ENCODE data around the gene SNX11.

The SNX11 gene

GRCh38 chr17:48100160-48100559 lies 7.4 kb upstream of the SNX11 start:
- DNase-seq = no peak

DNA sequence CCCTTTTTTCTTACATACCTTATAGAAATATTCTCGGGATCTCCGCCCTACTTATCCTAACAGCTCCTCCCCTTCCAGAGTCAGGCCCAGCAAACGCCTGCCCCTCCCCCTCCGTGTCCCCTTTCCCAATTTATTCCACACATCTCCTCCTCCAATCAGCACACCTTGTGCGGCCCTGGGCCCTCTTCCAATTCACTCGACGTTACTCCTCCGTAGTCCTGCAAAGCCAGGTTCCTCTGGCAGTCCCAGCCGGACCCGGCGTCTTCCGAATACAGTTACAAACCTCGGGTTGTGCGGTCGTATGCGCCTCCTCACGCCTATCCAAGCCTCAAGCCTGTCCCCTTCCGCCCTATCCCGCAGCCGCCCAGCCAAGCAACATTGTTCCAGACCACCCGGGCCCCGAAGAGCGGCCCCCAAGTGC lies 7.0 kb upstream of the SNX11 start:
- DNase-seq = peak; percentile 46

- DNase-seq = peak; percentile 83
Measured at GRCh38 chr17:48101012-48101720, 6.4 kb upstream of the SNX11 start, which contains the start of gene CBX1. CBX1 (minus strand) TSS chr17:48101478; CDS start chr17:48077004, 24,474 bp downstream.

DNA sequence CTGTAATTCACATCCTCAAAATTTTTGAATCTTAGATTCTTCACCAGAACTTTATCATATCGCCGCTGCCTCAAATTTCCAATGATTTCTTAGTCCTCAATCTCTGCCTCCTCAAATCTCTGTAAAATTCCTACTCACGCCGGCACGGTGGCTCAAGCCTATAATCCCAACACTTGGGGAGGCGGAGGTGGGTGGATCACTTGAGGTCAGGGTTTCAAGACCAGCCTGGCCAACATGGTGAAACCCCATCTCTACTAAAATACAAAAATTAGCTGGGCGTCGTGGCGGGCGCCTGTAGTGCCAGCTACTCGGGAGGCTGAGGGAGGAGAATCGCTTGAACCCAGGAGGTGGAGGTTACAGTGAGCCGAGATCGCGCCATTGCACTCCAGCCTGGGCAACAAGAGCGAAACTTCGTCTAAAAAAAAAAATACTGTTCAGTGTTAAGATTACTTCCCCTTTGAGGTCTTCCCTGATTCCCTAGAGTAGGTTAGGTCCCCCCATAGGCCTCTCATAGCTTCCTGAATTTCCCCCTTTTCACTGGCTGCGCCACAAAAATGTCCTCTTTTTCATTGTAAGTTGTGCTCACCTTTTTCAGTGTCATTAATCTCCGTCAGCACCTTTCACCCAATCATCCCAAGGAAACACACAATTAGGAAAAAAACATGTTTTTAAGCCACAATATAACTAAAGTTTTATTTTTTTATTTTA lies 5.4 kb upstream of the SNX11 start:
- DNase-seq = no peak

GRCh38 chr17:48102798-48103715 lies 4.5 kb upstream of the SNX11 start:
- no peak for DNase-seq

GRCh38 chr17:48104440-48104839 lies 3.1 kb upstream of the SNX11 start:
- DNase-seq = no peak

GRCh38 chr17:48106802-48107136 lies 797 bp upstream of the SNX11 start:
- no peak for DNase-seq

GRCh38 chr17:48110761-48111160 lies 3.2 kb downstream of the SNX11 start:
- no peak for DNase-seq

DNA sequence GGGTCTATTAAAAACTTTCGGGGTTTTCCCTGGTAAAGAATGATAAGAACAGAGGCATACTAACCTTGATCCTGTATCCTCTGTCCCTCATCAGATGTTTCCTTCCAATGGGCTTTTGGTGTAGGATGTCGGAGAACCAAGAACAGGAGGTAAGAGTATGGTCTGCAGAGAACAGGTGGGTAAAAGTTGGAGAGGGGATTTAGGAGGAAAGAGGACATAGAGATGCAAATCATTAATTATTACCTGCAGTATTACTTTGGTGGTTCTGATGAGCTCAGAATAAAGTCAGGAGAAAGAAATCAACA lies 4.3 kb downstream of the SNX11 start:
- no peak for DNase-seq

GRCh38 chr17:48113201-48113676 lies 5.7 kb downstream of the SNX11 start:
- DNase-seq = no peak

DNA sequence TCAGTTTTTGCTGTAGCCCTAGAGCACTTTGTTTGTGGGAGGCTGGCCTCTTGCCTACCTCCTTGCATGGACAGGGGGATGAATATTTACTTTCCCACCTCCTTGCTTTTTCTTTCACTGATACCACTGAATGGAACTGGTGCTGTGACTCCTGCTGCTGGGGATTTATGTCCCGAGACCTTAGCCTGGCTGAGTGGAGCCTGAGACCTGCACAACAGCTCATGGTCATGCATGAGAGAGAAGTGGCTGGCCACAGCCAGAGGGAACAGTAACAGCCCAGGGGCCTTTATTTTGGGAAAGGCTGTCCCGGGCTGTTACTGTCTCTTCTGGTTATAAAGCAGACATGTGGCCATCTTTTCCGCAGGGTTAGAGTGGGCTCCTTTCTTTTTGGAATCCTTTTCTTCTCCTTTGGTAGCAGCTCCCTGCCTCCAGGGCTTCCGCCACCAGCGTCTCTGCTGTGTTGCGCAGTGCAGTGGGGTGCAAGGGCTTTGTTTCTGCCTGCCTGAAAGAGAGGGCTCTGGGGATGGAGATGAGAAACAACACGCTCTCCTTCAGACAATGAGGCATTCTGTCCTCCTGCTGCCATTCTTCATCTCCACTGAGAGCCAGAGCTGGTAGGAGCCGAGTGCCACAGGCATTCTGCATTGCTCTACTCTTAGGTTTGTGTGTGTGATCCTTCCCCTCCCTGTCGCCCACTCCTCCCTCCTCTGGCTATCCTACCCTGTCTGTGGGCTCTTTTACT lies 14.5 kb downstream of the SNX11 start:
- no peak for DNase-seq

DNA sequence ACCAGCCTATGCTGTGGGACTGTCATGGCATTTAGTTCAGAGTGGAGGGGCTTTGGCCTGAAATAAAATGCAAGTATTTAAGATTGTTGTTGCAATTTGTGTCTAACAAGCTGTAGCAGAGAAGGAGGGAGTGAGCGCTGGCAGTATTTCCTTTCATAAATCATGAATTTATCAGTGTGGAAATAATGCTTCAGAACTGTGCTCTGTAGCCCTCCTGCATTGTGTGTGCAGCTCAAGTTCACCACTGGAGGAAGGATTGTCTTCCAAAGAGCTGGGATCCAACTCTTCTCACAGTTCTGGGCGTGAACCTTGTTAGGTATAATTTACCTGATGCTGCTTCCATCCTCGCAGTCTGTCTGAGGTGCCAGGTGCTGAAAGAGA lies 15.1 kb downstream of the SNX11 start:
- DNase-seq = no peak

- no peak for DNase-seq
Measured at GRCh38 chr17:48123111-48123510, 15.5 kb downstream of the SNX11 start.

DNA sequence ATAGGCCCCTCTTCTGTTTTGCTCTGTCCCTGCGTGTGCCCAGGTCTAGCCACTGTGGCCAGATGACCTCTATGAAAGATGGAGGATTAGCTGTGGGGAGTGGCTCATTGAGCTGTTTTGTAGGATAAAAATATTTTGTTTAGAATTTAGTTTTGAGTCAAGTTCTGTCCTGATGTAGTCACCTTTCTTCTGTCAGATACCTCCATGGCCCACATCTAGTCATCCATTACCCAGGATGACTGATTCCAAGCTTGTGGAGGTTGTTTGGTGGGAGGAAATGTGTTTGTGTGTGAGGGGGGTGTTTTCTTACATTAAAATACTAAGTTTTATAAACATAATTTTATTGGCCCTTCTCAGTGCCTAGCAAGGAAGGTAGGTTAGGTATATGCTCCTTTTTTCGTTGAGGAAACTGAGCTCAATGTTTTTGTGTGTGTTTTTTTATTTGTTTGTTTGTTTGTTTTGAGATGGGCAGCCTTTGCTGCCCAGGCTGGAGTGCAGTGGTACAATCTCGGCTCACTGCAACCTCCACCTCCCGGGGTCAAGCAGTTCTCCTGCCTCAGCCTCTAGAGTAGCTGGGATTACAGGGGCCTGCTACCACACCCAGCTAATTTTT lies 16.3 kb downstream of the SNX11 start:
- no peak for DNase-seq

DNA sequence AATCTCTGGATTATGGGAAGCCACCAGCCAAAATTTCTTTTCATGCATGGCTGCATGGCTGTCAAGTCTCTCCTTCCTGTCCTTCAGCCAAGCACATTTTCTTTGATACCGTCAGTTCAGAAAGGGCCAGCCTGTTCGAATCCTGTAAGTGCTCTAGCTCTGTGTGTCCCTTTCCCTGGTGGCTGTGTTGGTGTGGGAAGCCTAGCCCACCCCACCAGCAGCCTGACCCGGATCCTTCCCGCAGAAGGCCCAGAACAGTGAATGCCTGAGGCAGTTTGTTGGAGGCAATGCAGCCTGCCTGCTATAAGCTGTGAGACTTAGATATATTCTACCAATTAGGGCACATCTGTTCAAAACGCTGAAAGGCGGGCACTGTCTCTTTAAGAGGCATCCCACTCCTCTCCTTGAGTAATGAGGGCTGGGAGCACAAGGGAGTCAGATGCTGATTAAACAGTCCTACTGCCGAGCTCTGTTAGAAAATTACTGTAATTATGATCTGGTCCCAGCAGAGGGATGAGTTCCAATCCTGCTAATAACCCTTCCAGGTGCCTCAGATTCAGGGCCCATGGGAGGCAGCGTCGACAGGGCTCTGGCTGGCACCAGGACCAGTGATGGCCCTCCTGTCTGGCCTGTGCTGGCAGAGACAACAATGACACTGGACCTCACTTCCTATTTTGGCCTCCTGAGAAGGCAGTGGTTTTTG lies 18.4 kb downstream of the SNX11 start:
- no peak for DNase-seq

GRCh38 chr17:48126532-48126850 lies 18.9 kb downstream of the SNX11 start:
- DNase-seq = no peak

GRCh38 chr17:48127371-48128051 lies 19.9 kb downstream of the SNX11 start:
- no peak for DNase-seq

DNA sequence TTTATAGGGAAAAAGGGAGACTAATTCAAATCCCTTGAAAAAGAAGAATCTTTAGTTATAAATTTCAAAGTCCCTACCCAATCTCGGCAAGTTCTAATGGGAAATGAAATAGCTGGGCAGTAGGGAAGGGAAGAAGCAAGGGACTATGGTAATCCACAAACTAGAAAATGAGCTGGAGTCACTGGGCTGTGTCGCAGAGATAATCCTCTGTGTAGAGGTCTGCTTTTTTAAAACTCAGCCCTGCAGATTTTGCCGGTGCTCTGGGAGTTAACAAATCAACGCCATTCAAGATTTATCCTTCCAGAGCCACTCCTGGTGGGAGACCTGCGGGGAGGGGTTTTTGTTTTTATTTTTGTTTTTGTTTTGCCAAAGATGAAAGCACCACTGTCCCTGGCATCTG lies 20.8 kb downstream of the SNX11 start:
- DNase-seq = no peak

GRCh38 chr17:48129981-48130380 lies 22.4 kb downstream of the SNX11 start:
- DNase-seq = no peak

GRCh38 chr17:48131216-48131824 lies 23.8 kb downstream of the SNX11 start:
- DNase-seq = peak; percentile 22

DNA sequence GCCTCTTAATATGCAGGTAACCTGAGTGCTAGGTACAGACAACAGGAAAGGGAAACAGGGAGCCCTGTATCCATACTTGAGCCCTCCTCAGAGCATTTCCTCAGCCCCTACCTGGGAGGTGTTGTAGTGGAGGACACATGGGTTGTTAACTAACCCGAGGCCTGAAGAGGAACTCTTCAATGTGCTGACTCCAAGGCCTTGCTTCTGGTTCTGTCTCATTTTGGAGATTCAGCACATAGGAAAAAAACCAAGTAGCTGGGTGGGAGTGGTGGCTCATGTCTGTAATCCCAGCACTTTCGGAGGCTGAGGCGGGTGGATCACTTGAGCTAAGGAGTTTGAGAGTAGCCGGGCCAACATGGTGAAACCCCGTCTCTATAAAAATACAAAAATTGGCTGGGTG lies 24.8 kb downstream of the SNX11 start:
- no peak for DNase-seq
